ENCODE measurements around the gene VAMP3. TPM values are rescaled to one million over a fixed set of nuclear protein-coding genes. Genes with fewer than 3 reads are reported as not detected.

Gene VAMP3
- total RNA-seq, 4 donors from 2014 or later = 150 to 205 (median 163) TPM

GRCh38 chr1:7786795-7787194 lies 15.7 kb downstream of the VAMP3 start:
- TF ChIP-seq CTCF (IDR thresholded peaks at IDR 0.05; ENCODE audit: low read depth) = no peak

- no peak for TF ChIP-seq CTCF (IDR thresholded peaks at IDR 0.05; ENCODE audit: low read depth)
Observed at GRCh38 chr1:7789828-7790227, 18.7 kb downstream of the VAMP3 start.

GRCh38 chr1:7795406-7795805 lies 24.3 kb downstream of the VAMP3 start:
- TF ChIP-seq CTCF (IDR thresholded peaks at IDR 0.05; ENCODE audit: low read depth) = no peak

DNA sequence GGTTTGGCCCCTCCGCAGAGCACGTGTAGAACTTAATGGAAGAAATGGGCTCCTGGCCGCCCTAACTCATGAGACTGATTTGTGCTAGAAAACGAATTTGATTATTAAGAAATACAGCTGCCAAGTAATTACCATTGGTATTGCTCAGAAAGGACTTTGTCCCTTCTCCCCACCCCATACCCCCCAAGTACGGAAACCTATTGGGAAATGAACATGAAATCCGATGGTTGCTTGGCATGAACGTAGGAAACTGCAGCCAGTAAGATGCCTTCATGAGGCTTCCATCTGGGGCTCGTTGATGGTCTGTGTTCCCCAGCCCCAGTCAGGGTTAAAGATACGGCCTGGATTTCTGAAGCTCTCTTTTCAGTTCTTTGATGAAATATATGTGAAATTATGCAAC lies 34.4 kb downstream of the VAMP3 start:
- TF ChIP-seq CTCF (IDR thresholded peaks at IDR 0.05; ENCODE audit: low read depth) = no peak

DNA sequence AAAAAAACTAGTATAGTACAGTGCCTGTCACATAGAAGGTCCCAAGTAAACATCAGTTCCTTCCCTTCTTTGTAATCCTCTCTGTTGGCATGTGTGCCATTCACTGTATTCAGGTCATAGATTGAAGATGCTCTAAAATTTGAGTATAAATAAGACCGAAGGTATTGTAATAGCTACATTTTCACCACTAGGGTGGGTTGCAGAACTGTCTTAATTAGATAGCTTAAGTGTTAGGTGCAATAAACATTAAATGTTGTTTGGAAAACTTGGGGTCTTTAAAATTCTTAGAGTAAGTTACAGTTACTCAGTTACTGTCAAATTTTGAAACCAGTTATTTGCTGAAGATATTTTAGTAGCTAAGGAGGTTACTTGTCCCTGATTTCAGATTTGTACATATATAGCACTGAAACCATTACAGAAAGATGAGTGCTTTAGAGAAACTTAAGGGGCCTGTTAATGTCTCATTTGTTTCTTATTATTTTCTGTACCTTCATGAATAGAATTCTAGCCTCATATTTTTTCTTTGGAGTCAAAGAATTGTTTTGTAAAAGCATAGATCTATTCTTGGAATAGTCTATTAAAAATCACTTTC lies 37.3 kb downstream of the VAMP3 start:
- TF ChIP-seq CTCF (IDR thresholded peaks at IDR 0.05; ENCODE audit: low read depth) = no peak

DNA sequence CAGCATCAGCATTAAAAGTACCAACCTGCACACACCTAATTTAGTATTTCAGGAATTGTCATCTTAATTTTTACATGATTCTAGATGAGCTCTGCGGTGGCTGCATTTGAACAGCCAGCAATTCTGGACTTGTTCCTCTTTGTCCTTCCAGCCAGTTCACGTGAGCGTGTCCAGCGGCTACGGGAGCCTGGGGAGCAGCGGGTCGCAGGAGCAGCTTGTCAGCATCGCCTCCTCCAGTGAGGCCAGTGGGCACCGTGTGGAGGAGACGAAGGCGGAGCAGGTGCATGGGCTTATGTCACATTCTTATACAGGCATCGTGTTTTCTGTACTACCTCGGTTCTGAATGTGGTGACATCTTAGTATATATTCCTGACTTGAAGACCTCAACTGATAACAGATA lies 38.6 kb downstream of the VAMP3 start:
- no peak for TF ChIP-seq CTCF (IDR thresholded peaks at IDR 0.05; ENCODE audit: low read depth)

DNA sequence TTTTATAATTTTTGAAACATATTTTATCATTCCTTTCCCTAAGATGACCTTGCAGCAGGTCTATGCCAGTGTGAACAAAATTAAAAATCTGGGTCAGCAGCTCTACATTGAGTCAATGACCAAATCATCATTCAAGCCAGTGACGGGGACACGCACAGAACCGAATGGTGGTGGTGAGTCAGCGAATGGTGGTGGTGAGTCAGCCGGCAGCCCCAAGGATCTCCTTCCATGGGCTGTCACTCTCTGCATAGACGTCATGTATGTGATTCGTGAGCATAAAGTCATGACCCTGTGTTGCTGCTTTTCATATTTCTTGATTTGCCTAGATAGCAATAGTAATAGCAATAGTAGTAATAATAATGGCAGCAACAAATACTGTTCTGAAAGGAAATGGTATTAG lies 39.3 kb downstream of the VAMP3 start:
- TF ChIP-seq CTCF (IDR thresholded peaks at IDR 0.05; ENCODE audit: low read depth) = no peak
